A673 (cell line): ENCODE measurements around the gene CACHD1.

Source experiments
- EZH2 ChIP-seq: fragments of 200-600 bp; sonication (generic); IDR thresholded peaks from 2 replicates; pipeline ENCODE4 v1.6.1; 2017; ENCODE audit warnings: borderline replicate concordance, low read depth, mild to moderate bottlenecking, mixed read lengths, antibody characterized with exemption, low read length; ENCODE audit not compliant: poor library complexity, severe bottlenecking
- TF ChIP-seq, protein P1 (sequence below): fragments of 300-800, 200-600 bp; sonication (generic); conservative IDR thresholded peaks from 2 replicates; pipeline ENCODE4 v1.5.1; 2017; ENCODE audit warnings: low read depth, mild to moderate bottlenecking, antibody characterized with exemption, low read length, moderate library complexity, mixed read lengths

DNA sequence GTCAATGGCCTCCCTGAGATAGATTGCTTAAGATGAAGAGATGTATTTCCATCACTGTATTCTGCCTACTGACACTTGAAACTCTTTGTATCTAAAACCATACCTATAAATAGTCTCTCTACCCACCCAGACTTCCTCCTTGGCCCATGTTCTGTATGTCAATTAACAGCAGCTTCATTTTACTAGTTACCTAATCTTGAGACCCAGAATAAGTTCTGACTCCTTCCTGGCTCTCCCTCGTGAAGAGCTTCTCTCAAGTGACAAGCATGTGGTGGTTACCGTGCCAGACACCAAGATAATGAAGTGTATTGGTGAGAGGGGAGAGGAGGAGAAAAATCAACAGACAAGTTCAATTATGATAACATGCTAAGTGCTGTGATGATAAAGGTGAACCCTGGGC is 146.1 kb downstream of the CACHD1 start:
- TF ChIP-seq, protein P1, sequence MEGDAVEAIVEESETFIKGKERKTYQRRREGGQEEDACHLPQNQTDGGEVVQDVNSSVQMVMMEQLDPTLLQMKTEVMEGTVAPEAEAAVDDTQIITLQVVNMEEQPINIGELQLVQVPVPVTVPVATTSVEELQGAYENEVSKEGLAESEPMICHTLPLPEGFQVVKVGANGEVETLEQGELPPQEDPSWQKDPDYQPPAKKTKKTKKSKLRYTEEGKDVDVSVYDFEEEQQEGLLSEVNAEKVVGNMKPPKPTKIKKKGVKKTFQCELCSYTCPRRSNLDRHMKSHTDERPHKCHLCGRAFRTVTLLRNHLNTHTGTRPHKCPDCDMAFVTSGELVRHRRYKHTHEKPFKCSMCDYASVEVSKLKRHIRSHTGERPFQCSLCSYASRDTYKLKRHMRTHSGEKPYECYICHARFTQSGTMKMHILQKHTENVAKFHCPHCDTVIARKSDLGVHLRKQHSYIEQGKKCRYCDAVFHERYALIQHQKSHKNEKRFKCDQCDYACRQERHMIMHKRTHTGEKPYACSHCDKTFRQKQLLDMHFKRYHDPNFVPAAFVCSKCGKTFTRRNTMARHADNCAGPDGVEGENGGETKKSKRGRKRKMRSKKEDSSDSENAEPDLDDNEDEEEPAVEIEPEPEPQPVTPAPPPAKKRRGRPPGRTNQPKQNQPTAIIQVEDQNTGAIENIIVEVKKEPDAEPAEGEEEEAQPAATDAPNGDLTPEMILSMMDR, result no peak
- no peak for TF ChIP-seq EZH2
